ENCODE results near the gene RBM4.

DNA sequence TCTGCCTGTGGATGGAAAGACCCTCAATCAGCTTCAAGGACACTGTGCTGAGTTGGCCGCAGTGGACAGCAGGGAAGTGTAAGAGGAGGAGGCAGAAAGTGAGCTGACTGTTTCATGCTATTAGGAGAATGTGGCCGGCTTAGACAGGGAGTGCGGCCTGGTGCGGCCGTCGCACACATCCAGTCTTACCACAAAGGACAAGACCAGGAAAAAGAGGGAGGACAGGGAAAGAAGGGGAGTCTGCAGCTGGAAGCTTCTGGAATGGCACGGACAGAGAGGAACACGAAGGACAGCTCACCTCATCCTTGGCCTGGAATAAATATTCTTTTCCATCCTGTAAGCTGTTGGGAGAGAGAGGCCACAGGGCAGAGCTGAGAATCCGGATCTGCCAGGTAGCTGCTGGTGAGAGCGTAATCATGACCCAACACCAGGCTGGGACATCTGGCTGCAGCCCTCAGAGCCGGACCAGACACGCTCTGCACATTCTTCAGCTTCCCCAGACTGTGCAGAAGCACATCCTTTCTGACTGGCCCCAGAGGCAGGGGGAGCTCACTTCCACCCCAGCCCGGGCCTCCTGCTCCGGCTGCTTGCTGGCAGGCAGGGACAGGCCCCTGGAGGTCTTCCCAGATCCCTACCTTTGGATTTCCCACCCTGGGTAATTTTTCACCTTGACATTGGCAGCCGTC lies 47.7 kb downstream of the RBM4 start:
- TF ChIP-seq CTCF (IDR thresholded peaks at IDR 0.05) (no peak), SMC3 (IDR thresholded peaks at IDR 0.05) (no peak), POLR2AphosphoS2 (conservative IDR thresholded peaks at IDR 0.05; ENCODE audit: low read length) (no peak), CHD2 (IDR thresholded peaks at IDR 0.05; ENCODE audit: low read length, partially characterized antibody) (no peak), EP300 (IDR thresholded peaks at IDR 0.05) (no peak), BHLHE40 (IDR thresholded peaks at IDR 0.05; ENCODE audit: low read depth, low read length) (no peak), GATA3 (IDR thresholded peaks at IDR 0.05; ENCODE audit: borderline replicate concordance) (no peak)
- TF ChIP-seq, protein P1, sequence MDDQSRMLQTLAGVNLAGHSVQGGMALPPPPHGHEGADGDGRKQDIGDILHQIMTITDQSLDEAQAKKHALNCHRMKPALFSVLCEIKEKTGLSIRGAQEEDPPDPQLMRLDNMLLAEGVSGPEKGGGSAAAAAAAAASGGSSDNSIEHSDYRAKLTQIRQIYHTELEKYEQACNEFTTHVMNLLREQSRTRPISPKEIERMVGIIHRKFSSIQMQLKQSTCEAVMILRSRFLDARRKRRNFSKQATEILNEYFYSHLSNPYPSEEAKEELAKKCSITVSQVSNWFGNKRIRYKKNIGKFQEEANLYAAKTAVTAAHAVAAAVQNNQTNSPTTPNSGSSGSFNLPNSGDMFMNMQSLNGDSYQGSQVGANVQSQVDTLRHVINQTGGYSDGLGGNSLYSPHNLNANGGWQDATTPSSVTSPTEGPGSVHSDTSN (IDR thresholded peaks at IDR 0.05) = no peak
- TF ChIP-seq, protein P2, sequence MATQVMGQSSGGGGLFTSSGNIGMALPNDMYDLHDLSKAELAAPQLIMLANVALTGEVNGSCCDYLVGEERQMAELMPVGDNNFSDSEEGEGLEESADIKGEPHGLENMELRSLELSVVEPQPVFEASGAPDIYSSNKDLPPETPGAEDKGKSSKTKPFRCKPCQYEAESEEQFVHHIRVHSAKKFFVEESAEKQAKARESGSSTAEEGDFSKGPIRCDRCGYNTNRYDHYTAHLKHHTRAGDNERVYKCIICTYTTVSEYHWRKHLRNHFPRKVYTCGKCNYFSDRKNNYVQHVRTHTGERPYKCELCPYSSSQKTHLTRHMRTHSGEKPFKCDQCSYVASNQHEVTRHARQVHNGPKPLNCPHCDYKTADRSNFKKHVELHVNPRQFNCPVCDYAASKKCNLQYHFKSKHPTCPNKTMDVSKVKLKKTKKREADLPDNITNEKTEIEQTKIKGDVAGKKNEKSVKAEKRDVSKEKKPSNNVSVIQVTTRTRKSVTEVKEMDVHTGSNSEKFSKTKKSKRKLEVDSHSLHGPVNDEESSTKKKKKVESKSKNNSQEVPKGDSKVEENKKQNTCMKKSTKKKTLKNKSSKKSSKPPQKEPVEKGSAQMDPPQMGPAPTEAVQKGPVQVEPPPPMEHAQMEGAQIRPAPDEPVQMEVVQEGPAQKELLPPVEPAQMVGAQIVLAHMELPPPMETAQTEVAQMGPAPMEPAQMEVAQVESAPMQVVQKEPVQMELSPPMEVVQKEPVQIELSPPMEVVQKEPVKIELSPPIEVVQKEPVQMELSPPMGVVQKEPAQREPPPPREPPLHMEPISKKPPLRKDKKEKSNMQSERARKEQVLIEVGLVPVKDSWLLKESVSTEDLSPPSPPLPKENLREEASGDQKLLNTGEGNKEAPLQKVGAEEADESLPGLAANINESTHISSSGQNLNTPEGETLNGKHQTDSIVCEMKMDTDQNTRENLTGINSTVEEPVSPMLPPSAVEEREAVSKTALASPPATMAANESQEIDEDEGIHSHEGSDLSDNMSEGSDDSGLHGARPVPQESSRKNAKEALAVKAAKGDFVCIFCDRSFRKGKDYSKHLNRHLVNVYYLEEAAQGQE (IDR thresholded peaks at IDR 0.05) = no peak
